GM12875 (cell line): ENCODE results near the gene XG.
"Not testable (repeated sequence)": the region's sequence is repeated elsewhere in the genome, so short reads cannot be mapped to it uniquely, and the experiment has no call there.

Source experiments
- H3K4me3 ChIP-seq: one replicate; pipeline ENCODE4 v1.5.1; 2011; ENCODE audit warnings: low read depth, low read length, control low read depth
- TF ChIP-seq, protein P1 (sequence below): IDR thresholded peaks from 2 replicates; pipeline ENCODE4 v1.5.1; 2011; ENCODE audit warnings: low read depth, mild to moderate bottlenecking, control low read depth, inconsistent platforms, low read length, moderate library complexity, borderline replicate concordance; ENCODE audit not compliant: insufficient read depth

The XG gene

DNA sequence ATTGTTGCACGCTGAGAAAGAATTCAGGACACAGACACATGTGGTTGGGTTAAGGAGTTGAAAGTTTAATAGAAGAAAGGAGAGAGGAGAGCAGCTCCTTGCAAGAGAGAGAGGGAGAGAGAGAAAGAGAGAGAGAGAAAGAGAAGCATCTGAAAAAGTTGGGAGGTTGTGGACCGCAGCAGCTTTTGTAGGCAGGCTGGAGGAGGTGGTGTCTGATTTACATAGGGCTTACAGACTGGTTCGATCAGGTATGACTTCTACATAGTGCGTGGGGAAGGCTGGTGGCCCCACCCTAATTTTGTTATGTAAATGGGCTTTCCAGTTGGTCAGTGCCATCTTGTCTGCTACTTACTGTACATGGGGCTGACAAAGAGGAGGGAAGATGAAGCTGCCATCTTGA is 49.4 kb downstream of the XG start:
- H3K4me3 ChIP-seq, result no peak overlapping the region
- TF ChIP-seq, protein P1, sequence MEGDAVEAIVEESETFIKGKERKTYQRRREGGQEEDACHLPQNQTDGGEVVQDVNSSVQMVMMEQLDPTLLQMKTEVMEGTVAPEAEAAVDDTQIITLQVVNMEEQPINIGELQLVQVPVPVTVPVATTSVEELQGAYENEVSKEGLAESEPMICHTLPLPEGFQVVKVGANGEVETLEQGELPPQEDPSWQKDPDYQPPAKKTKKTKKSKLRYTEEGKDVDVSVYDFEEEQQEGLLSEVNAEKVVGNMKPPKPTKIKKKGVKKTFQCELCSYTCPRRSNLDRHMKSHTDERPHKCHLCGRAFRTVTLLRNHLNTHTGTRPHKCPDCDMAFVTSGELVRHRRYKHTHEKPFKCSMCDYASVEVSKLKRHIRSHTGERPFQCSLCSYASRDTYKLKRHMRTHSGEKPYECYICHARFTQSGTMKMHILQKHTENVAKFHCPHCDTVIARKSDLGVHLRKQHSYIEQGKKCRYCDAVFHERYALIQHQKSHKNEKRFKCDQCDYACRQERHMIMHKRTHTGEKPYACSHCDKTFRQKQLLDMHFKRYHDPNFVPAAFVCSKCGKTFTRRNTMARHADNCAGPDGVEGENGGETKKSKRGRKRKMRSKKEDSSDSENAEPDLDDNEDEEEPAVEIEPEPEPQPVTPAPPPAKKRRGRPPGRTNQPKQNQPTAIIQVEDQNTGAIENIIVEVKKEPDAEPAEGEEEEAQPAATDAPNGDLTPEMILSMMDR, result no peak

DNA sequence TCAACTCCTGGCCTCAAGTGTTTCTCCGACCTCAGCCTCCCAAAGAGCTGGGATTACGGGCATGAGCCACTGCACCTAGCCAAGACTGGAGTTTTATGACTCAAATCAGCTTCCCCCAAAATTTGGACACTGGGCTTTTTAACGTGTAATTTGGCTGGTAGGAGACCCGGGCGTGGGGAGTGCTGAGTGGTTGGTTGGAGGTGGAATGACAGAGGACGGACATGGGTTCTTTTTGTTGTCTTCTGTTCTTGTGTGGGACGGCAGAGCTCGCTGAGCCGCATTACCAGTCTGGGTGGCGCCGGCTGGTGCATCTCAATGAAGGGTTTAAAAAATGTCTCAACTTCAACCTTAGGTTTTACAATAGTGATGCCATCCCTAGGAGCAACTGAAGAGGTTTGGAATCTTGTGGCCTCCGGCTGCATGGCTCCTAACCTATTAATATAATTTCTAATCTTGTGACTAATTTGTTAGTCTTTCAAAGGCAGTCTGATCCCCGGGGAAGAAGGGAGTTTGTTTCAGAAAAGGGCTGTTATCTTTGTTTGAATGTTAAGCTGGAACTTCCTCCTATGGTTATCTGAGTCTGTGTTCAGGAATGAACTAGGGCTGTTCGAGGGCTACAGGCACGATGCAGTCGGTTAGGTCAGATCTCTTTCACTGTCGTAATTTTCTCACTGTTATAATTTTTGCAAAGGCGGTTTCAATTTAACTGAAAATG is 50.7 kb downstream of the XG start:
- H3K4me3 ChIP-seq, result not testable (repeated sequence)

DNA sequence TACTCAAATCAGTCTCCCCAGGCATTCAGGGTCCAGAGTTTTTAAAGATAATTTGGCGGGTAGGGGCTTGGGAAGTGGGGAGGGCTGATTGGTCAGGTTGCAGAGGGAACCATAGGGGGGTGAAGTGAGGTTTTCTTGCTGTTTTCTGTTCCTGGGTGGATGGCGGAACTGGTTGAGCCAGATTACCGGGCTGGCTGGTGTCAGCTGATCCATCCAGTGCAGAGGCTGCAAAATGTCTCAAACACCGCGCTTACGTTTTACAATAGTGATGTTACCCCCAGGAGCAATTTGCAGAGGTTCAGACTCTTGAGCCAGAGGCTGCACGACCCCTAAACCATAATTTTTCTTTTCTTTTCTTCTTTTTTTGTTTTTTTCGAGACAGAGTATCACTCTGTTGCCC is 51.6 kb downstream of the XG start:
- H3K4me3 ChIP-seq, result not testable (repeated sequence)

DNA sequence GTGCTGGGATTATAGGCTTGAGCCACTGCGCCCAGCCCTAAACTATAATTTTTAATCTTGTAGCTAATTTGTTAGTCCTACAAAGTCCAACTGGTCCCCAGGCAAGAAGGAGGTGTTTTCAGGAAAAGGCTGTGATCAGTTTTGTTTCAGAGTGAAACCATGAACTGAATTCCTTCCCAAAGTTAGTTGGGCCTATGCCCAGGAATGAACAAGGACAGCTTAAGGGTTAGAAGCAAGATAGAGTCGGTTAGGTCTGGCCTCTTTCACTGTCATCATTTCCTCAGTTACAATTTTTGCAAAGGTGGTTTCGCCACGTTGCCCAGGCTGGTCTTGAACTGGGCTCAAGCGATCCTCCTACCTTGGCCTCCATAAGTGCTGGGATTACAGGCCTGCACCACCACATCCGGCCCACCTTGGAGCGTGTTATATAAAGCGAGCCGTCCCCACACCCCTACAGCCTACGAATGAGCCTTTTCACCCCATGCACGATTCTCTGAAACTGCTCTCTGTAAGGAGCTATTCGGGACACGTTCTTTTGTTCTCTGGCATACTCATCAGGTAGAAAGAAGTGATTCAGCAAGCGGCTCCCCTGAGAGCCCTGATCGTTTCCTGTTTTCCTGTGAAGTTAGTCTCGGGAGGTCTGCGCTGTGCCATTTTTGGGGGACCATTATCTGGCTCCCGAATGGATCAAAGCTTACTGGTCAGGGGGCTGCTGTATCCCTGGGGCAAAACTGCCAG is 52.4 kb downstream of the XG start:
- H3K4me3 ChIP-seq, result not testable (repeated sequence)

DNA sequence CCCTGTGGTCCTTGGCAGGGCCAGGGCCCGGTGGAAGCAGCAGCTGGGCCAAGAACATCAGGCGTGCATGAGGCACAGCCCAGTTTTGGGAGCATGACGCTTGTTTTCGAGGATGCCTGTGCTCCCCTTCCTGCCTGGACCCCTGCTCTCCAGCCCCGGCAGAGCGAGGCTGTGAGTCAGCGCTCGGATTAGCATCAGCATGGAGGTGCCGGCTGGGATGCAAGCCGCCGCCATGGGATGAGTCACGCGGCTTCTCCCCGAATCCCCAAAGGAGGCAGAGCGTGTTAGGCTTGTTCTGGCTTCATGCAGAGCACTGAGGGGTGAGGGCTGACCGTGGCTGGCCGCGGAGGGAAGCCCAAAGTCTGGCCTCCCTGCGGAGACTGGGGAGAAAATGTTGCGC is 53.0 kb downstream of the XG start:
- not testable (repeated sequence) for H3K4me3 ChIP-seq

DNA sequence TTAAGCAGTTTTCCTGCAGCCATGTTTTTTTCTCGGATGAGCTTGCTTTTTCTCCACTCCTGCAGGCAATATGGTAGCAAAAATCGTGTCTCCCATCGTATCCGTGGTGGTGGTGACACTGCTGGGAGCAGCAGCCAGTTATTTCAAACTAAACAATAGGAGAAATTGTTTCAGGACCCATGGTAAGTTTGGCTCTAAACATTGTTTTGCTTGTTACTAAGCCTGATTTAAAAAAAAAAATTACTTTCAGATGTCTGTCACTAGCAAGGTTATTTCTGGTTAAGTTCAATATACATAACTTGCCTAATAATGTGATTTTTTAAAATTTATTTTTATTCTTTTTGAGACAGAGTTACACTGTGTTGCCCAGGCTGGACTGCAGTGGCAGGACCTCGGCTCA is 59.4 kb downstream of the XG start:
- no peak overlapping the region for H3K4me3 ChIP-seq
- TF ChIP-seq, protein P1, result no peak

DNA sequence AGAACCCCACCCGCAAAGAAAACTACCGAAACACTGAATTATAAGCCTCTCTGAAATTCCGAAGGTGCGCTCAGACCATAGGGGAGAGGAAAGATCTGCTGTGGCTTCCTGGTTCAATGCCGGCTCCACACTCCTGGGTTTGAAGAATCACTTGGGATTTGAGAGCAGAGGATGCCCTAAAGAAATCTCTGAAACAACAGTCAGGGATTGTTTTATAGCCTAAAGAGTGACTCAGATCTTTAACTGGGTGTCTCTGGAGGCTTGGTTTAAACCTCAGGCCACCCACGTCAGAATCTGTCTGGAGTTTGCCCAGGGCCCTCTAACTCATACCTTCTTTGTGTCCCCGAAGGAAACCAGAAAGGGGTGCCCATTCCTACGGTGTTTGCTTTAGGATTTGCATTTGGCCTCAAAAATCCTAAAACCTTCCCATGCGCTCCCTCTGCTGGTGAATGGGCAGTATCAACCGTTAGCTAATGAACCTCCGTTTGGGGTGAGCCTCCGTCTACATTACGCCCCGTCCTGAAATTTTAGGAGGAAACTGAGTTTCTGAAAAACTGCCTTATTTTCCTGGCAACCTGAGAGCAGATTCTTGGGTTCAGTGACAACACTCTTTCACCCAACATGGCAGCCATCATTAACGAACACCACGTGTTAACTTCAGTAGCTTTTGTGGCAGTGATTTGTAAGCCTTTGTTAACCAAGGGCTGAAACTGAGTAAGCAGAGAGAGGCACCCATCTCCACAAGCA is 60.5 kb downstream of the XG start:
- H3K4me3 ChIP-seq, result not testable (repeated sequence)
- TF ChIP-seq, protein P1, result peak; percentile 66

DNA sequence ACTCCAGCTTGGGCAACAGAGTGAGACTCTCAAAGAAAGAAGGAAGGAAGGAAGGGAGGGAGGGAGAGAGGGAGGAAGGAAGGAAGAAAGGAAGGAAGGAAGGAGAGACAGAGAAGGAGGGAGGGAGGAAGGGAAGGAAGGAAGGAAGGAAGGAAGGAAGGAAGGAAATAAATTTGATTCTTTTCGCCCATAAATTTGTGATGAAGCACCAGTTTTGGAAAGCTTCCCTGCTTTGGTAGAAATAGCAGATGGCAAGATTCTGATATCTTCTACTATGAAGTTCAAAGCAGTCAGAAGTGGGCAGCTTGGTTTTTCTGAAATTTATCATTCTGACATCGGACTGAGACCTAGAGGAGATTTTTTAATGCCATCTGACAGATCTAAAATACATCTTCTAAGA is 65.2 kb downstream of the XG start:
- no peak overlapping the region for H3K4me3 ChIP-seq
- TF ChIP-seq, protein P1, result no peak

DNA sequence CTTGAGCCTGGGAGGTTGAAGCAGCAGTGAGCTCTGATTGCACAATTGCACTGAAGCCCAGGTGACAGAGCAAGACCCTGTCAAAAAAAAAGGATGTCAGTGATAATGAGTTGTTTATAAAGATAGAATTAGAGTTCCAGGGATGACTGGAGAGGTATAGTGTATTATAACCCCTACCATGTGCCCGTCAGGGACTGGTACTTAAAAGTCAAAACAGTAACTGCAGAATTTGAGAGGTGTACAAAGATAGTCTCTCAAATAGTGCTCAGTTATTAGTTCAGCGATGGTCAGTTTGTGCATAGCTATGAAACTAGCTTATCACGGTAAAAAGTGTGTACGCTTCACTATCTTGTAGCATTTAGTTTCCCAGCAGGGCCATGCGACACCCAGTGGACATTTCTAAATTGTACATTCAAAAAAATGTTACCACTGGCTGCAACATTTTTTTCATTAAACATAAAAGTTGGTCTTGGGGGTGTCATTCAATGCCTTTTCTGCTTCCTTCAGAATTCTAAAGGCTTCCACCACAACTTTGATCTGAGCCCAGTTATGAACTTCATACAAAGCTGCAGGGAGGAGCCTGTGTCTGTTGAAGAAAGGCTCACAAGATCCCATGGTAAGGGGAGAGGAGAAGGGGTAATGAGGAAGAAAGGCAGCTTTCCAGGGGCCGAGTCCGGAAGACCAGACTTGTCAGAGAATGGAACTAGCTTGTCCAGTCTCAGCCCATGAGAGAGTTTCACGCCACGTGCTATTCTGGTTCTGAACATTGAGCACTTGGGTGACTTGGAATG is 67.7 kb downstream of the XG start:
- TF ChIP-seq, protein P1, result peak; percentile 43; the same call in 1 of the 2 replicates
- no peak overlapping the region for H3K4me3 ChIP-seq
